Endothelial cell of umbilical vein (primary cell): Measurements from ENCODE around the gene TTC33.

Experiments used
- EZH2 ChIP-seq: IDR thresholded peaks from 2 replicates; pipeline ENCODE4 v1.6.1; 2012; ENCODE audit warnings: borderline replicate concordance, low read depth, mild to moderate bottlenecking, moderate library complexity, low read length, inconsistent platforms; ENCODE audit not compliant: severe bottlenecking
- FOS ChIP-seq: IDR thresholded peaks from 2 replicates; pipeline ENCODE4 v1.6.1; 2011; ENCODE audit warnings: mild to moderate bottlenecking, low read length, moderate library complexity, borderline replicate concordance; ENCODE audit not compliant: insufficient read depth
- GATA2 ChIP-seq: IDR thresholded peaks from 2 replicates; pipeline ENCODE4 v1.7.0; 2011; ENCODE audit warnings: low read depth, mild to moderate bottlenecking, moderate library complexity, mixed read lengths, low read length; ENCODE audit not compliant: insufficient read length, insufficient read depth
- JUN ChIP-seq: IDR thresholded peaks from 2 replicates; pipeline ENCODE4 v1.6.1; 2011; ENCODE audit warnings: borderline replicate concordance, low read depth; ENCODE audit not compliant: insufficient read length, insufficient read depth
- POLR2A ChIP-seq: IDR thresholded peaks from 2 replicates; pipeline ENCODE4 v1.6.1; 2012; ENCODE audit warnings: low read depth, mild to moderate bottlenecking, control low read depth, low read length
- POLR2AphosphoS5 ChIP-seq: IDR thresholded peaks from 2 replicates; pipeline ENCODE4 v1.6.1; 2012; ENCODE audit warnings: low read depth, mild to moderate bottlenecking, control low read depth, low read length, moderate library complexity; ENCODE audit not compliant: insufficient read depth
- TF ChIP-seq, protein P1 (sequence below), 2 donors: IDR thresholded peaks; 1 replicate in 1 of 2; 2 replicates in 1 of 2; pipeline ENCODE4 v1.5.1; 2011; ENCODE audit warnings: low read length in 2 of 2, mild to moderate bottlenecking in 2 of 2, moderate library complexity in 2 of 2, control low read depth in 1 of 2, inconsistent platforms in 1 of 2, low read depth in 1 of 2; ENCODE audit not compliant: insufficient read depth in 1 of 2; ENCODE audit errors: extremely low read depth in 1 of 2
- TF ChIP-seq, protein P2 (sequence below): IDR thresholded peaks from 2 replicates; pipeline ENCODE4 v1.6.1; 2011; ENCODE audit not compliant: insufficient read depth, insufficient read length

DNA sequence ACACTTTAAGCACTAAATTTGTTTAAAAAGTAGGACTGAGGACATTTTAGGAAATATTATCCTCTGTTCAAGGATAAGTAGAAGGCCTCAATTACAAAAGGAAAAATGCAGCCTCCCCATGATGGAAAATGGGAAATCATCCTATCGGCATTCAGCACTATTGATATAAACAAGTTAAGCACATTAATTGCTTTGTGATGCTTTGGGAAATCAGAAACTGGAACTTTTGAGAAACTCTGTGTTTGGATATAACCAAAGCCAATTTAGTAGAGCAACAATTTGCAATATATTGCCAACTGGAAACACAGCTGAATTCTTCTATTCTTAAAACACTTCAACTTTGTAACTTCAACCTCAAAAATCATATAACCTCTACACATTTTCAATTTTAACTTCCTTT, 141.3 kb downstream of the TTC33 start:
- no peak for TF ChIP-seq POLR2A
- no peak for TF ChIP-seq JUN
- TF ChIP-seq, protein P1, sequence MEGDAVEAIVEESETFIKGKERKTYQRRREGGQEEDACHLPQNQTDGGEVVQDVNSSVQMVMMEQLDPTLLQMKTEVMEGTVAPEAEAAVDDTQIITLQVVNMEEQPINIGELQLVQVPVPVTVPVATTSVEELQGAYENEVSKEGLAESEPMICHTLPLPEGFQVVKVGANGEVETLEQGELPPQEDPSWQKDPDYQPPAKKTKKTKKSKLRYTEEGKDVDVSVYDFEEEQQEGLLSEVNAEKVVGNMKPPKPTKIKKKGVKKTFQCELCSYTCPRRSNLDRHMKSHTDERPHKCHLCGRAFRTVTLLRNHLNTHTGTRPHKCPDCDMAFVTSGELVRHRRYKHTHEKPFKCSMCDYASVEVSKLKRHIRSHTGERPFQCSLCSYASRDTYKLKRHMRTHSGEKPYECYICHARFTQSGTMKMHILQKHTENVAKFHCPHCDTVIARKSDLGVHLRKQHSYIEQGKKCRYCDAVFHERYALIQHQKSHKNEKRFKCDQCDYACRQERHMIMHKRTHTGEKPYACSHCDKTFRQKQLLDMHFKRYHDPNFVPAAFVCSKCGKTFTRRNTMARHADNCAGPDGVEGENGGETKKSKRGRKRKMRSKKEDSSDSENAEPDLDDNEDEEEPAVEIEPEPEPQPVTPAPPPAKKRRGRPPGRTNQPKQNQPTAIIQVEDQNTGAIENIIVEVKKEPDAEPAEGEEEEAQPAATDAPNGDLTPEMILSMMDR (IDR thresholded peaks at IDR 0.05; ENCODE audit: extremely low read depth in 1 of 2, insufficient read depth in 1 of 2, low read depth in 1 of 2, low read length in 2 of 2) = no peak
- TF ChIP-seq POLR2AphosphoS5 = no peak
- TF ChIP-seq FOS = no peak
- TF ChIP-seq, protein P2, sequence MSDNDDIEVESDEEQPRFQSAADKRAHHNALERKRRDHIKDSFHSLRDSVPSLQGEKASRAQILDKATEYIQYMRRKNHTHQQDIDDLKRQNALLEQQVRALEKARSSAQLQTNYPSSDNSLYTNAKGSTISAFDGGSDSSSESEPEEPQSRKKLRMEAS = no peak
- TF ChIP-seq EZH2 = no peak
- TF ChIP-seq GATA2 = no peak
